GM10847 (cell line): Measurements from ENCODE around the gene MLYCD.

Source experiments
- POLR2A ChIP-seq: IDR thresholded peaks from 2 replicates; pipeline ENCODE4 v1.6.1; 2011; ENCODE audit not compliant: insufficient read length; ENCODE audit errors: extremely low read depth

Gene MLYCD

DNA sequence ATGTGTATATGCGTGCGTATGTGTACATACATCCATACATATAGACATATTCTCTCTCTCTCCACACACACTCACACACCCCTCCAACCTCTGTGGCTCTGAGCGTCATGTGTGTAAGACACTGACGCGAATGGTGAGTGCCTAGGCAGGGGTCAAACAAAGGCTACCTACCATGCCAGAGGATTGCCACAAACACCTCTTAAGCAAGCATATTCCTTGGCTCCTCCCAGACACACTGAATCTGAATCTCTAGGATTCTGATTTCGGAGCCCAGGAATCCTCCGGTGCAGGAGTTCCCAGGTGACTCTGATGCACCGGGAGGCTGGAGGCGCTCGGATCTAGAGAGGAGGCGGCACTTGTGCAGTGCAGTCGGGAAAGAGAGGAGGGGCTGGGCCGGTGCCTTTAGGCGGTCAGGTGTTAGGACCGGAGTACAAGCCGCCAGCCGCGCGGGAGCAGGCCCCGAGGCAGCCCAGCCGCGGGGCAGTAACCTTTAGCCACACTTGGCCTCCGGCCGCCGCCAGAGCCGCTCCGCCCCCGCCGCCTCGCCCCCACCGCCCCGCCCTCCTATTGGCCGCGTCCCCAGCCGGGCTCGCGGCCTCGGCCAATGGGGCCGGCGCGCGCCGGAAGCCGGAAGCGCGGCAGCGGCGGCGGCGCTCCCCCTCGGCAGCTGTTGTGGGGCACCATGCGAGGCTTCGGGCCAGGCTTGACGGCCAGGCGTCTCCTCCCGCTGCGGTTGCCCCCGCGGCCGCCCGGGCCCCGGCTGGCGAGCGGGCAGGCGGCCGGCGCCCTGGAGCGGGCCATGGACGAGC is at the start of gene MLYCD:
Gene MLYCD (plus strand): TSS at position 653 of the 809 bp plus-strand sequence. CDS start 30 bp downstream, at position 683.
- peak; percentile 44 for TF ChIP-seq POLR2A

DNA sequence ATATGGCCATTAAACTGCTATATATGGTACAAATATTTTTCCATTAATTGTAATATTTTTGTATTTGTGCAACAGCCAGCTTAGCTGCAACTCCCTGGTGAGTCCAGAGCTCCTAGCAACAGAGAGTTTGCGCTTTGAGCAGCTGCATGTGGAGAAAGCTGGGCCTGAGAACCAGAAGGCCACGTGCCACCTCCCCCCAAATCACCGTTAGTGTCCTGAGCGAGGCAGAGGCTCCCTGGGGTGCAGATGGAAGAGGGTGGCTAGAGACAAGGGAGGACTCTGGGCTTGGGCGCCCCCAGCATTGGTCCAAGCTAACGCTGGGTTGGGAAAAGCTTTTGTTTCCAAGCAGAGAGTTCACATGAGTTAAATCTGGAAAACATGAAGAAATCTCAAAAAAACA is 49.5 kb upstream of the MLYCD start:
- no peak for TF ChIP-seq POLR2A

DNA sequence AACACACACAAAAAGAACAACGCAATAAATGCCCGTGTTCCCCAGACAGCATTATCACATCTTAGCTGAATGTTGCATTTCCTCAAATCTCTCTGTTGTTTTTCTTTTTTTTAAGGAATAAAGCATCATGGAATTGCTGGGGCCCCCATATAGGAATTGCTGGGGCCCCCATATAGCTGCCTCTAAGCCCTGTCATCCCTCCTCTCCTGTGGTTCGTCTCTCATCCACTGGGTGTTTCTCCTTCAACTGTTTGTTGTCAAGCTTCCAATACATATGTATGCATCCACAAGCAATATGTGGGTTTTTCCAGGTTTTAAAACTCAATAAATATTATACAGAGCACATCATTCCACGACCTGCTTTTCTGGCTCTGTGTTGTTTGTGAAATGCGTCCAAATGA is 48.0 kb upstream of the MLYCD start:
- TF ChIP-seq POLR2A, result no peak

DNA sequence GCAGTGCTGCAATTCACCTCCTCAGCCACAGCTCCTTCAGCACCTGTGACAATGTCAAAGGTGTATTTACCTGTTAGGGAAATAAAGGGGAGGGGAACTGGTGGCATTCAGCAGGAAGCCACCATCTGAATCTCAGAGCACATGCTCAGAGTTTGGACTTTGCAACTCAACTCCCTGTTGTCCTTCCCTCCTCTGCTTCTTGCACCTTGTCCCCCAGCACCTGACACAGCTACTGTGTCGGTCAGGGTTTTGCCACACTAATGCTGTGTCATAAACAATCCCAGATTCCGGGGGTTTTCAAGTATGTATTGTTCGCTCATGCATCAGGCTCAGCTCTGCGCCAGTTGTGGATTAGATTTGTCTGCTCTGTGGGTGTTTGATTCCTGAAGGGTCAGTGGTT is 47.4 kb upstream of the MLYCD start:
- TF ChIP-seq POLR2A, result no peak

DNA sequence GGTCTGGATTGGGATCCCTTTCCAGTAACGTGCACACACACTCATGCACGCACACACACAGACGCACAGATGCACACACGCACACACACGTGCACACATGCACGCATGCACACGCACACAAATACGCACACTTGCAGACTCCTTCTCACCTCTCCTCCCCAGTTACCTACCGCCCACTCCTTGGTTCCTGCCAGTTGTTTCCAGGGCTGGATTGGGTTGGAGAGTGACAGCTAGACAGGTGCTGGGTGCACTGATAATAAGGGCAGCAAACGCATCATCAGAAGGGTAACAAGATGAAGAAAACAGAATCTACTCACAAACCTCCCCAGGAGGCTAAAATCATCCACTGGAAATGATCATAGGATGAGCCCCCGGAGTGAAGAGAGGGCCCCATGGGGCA is 46.1 kb upstream of the MLYCD start:
- no peak for TF ChIP-seq POLR2A

DNA sequence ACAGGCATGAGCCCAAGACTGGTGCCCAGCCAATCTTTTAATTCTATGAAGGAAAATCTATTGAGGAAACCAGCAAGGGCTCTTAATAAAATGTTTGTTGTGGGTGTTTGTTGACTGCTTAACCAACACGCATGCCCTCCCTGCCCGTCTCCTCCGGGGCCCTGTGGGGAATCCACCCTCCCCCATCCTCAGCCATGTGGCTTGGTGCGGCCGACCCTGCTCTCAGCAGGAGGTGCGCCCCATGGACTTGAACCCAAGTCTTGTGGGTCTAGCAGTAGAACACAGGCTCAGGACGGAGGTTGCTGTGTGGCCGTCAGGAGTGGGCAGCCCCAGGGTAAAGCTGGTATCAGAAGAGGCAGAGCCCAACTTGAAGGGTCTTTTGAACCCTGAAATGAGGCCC is 45.1 kb upstream of the MLYCD start:
- TF ChIP-seq POLR2A, result no peak

DNA sequence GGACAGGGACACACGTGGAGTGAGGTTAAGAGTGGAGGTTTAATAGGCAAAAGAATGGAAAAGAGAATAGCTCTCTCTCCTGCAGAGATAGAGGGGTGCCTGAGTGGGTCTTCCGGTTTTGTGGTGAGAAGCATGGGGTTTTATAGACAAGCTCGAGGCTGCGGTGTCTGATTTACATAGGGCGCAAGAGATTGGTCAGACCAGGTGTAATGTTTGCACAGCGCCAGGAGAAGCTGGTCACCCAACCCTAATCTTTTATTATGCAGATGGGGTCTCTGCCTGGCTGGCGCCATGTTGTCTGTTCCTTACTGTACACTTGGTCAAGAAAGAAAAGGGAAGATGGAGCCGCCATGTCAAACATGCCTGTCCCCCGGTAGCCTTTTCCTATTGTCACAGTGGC is 44.5 kb upstream of the MLYCD start:
- TF ChIP-seq POLR2A, result no peak

DNA sequence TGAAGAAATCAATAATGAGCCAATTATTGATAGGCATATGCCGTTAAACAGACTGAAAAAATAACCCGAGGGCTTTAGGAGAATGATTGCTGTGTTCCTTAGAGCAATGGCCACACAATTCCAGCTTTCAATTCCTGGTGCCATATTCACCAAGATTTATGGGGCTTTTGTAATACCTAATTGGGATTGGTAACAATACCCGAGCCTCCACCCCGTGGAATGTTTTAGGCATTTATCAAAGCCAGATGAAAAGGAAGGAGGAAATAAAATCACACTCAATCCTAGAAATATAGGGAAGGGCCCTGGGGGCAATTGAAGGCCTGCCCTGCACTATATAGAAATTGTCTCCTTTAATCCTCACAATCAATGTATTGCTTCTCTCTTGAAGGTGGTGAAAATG is 42.1 kb upstream of the MLYCD start:
- no peak for TF ChIP-seq POLR2A

DNA sequence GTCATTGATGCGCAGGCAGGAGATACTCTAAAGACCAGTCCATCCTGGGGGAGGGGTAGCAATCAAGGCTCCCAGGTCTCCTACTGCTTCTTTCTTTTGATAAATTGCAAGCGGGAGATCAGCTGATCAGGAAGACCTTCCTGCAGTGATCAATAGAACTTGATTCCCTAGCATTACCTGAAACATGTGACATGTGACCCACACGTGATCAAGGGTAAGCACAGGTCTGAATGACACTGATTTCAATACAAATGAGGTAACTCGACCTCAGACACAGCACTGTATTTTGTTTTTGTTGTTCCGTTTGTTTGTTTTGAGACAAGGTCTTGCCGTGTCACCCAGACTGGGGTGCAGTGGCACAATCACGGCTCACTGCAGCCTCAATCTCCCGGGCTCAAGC is 39.6 kb upstream of the MLYCD start:
- no peak for TF ChIP-seq POLR2A

DNA sequence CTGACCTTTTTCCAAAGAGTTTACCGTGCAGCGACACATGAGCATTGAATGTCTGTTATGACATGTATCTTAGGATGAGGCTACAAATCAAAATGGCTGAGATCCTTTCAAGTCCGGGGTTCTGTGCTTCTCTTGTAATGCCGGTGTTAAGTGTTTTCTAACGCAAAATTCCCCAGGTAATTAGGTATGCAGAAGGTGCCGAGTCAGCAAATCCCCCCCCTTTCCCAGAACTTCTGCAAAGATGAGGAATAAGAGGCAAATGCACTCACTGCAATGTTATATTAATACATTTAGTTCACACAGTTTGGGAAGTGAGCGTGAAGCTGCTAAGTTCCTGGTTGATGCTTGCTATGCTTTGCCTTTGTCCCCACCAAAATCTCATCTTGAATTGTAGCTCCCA is 36.3 kb upstream of the MLYCD start:
- TF ChIP-seq POLR2A, result no peak

DNA sequence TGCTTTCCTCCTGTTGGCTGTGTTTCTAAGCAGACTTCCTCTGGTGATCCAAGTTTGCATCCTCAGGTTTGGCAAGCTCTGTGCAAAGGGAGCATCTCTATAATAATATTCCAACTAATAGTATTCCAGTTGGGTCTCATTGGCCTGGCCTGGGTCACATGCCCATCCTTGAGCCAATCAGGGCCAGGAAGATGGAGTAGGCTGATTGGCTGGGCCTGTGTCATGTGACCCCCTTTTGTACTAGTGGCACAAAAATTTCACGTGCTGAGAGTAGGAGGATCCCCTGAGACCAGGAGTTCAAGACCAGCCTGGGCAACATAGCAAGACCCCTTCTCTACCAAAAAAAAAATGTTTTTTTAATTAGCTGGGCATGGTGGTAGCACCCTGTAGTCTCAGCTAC is 35.2 kb upstream of the MLYCD start:
- no peak for TF ChIP-seq POLR2A

DNA sequence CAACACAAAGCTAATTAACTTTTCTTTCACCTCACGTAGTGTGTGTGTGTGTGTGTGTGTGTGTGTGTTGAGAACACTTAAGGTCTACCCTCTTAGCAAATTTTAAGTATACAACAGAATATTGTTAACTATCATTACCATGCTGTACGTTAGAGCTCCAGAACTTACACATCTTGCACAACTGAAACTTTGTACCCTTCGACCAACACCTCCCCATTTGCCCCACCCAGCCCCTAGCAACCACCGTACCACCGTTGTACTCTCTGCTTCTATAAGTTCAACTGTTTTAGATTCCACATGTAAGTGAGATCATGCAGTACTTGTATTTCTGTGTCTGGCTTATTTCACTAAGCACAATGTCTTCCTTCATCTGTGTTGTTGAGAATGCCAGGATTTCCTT is 28.1 kb upstream of the MLYCD start:
- TF ChIP-seq POLR2A, result no peak

DNA sequence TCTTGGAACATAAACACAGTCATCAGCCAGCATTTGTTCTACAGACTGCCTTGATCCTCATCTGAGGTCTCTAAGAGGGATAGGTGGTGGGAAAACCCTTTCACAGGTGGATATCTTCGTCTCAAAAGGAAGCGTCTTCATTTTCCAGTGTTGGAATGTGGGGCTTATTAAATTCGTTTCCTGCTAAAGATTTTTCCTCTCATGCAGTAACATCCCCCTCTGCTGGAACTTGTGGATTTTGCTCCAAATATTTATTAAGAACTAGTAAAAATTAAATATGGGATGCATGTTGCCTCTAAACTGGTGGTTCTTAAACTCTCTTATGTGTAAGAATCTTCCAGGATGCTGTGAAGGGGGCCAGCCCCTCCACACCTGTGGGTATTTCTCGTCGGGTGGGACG is 20.1 kb upstream of the MLYCD start:
- TF ChIP-seq POLR2A, result no peak

DNA sequence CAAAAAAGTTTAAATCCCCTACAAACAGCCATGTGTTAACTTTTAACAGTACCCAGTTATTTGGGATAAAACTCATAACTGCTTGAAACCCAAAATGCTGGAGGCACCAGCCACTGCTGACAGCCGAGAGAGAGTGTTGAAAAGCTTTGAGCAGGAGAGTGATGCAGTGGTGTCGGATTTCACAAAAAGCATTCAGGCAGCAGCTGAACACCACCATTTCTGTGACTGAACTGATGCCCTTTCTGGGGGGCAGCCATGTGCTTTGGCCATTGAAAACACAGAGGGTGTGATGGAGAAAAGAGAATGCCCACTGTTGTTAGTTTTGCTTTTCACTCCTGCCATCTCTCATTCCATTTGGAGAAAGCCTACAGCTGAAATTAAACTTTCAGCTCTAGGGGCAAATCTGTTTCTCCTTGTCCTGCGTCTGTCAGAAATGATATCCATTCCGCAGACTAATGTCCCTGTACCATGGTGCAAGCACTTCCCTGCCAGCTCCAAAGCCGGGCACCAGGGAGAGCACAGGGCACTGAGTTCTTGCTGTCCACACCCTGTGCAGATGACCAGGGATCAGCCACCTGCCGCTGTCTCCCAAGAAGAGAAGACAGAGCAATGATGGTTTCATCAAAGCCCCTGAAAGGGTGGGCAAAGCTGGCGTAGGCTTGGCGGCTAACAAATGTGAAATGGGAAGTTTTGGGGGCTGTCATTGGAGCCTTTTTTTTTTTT is 16.6 kb upstream of the MLYCD start:
- no peak for TF ChIP-seq POLR2A

DNA sequence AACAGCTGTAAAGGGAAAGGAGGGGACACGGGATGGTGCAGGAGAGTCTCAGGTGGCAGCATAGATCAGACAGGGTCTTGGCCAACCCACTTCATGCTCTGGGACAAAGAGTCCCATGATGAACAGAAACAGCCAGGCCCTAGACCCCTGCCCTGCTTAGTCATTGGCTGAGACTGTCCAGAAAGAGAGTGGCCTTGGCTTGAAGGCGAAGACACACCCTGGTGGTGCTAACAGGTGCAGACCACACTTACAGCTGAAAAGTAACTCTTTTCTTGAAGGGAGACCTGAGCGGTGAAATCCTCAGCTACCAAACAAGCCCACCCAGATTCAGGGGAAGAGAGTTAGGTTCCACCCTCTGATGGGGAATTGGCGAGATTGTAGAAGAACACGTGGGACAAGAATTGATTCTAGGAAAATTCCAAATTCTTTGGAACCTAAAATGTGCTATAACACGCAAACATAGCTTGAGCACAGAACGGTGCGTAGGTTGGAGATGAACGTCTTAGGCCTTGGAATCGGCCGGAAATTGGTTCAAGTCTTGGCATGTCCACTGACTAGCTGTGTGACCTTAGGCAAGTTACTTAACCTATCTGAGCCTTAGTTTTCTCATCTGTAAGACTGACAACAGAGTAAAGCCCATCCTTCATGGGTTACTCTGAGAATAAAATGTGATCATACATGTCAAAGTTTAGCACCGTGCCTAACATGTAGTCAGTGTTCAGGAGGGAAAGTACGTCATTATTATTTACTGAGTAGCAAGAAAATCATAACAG is 12.5 kb upstream of the MLYCD start:
- TF ChIP-seq POLR2A, result no peak

DNA sequence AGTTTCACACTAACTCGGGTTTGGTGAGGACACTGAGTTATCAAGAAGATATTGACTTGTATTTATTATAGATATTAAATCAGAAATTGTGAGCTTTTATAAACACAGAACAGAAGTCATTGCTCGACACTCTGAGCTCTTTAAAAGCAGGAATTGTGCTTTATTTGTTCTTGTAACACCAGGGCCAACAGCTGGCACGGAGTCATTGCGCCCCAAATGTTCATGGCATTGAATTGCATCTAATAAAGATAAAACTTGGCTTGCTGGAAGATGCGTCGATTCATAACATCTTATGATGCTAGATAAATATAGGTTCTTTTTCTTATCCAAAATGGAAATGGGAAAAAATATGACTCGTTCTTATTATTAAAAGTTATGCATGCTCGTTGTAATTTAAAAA is 11.8 kb upstream of the MLYCD start:
- TF ChIP-seq POLR2A, result no peak
